OCI-LY7 (cell line): ENCODE results near the gene CARD18. TPM values are rescaled to one million over a fixed set of nuclear protein-coding genes. Genes with fewer than 3 reads are reported as not detected.

Source experiments
- BruUV-seq: library from RNA; stranded (reverse); fragments of 400-500 nt; replicated peaks from 2 replicates; lab custom pipeline; 2021; lab: Mats Ljungman, UMichigan
- CTCF ChIA-PET: fragments of 300-600 bp; sonication (Branson Sonifier 250); formaldehyde crosslinking; loops from one replicate; lab custom pipeline; 2022; ENCODE audit warnings: antibody characterized with exemption; ENCODE audit not compliant: unreplicated experiment; lab: Charles Lee
- POLR2A ChIA-PET: fragments of 300-600 bp; sonication (Branson Sonifier 250); formaldehyde crosslinking; loops from one replicate; lab custom pipeline; 2022; ENCODE audit warnings: antibody characterized with exemption; lab: Charles Lee
- DNase-seq: peaks from one replicate; pipeline ENCODE4 v3.0.0-alpha.2; 2015; ENCODE audit warnings: low spot score
- H2AFZ ChIP-seq: fragments of 200-600 bp; sonication (generic), shearing (Covaris generic); 2 replicates; pipeline ENCODE4 v1.6.1; 2014; ENCODE audit warnings: mild to moderate bottlenecking, antibody characterized with exemption, low read length, moderate library complexity
- H3K27ac ChIP-seq: fragments of 200-600 bp; sonication (generic); 2 replicates; pipeline ENCODE4 v1.5.1; 2014; ENCODE audit warnings: mixed run types, low read depth, mild to moderate bottlenecking, moderate library complexity, low read length, inconsistent platforms; ENCODE audit not compliant: poor library complexity, severe bottlenecking
- H3K36me3 ChIP-seq: fragments of 200-600 bp; sonication (generic); 2 replicates; pipeline ENCODE4 v1.6.1; 2014; ENCODE audit warnings: mild to moderate bottlenecking, antibody characterized with exemption, low read length, moderate library complexity, mixed read lengths; ENCODE audit not compliant: insufficient read depth
- H3K4me1 ChIP-seq: fragments of 200-600 bp; sonication (generic); 2 replicates; pipeline ENCODE4 v1.5.1; 2014; ENCODE audit warnings: mild to moderate bottlenecking, low read length; ENCODE audit not compliant: insufficient read depth, poor library complexity, severe bottlenecking
- H3K4me2 ChIP-seq: fragments of 200-600 bp; sonication (generic); 2 replicates; pipeline ENCODE4 v1.6.1; 2014; ENCODE audit warnings: mild to moderate bottlenecking, low read length
- H3K4me3 ChIP-seq: fragments of 200-600 bp; sonication (generic); 2 replicates; pipeline ENCODE4 v1.5.1; 2014; ENCODE audit warnings: mild to moderate bottlenecking, low read depth, low read length; ENCODE audit not compliant: poor library complexity, severe bottlenecking
- H3K79me2 ChIP-seq: fragments of 200-600 bp; sonication (generic); 2 replicates; pipeline ENCODE4 v1.6.1; 2016; ENCODE audit warnings: low read depth, mild to moderate bottlenecking, low read length, moderate library complexity, mixed read lengths; ENCODE audit not compliant: insufficient read depth
- H3K9me2 ChIP-seq: fragments of 200-600 bp; sonication (generic); 2 replicates; pipeline ENCODE4 v1.6.1; 2016; ENCODE audit warnings: mild to moderate bottlenecking, low read length, mixed read lengths; ENCODE audit not compliant: insufficient read depth
- H3K9me3 ChIP-seq: fragments of 200-600 bp; sonication (generic); 2 replicates; pipeline ENCODE4 v1.6.1; 2014; ENCODE audit warnings: mild to moderate bottlenecking, mixed run types, low read length, mixed read lengths
- H4K20me1 ChIP-seq: fragments of 200-600 bp; sonication (generic); 2 replicates; pipeline ENCODE4 v1.6.1; 2014; ENCODE audit warnings: mild to moderate bottlenecking, antibody characterized with exemption, low read length, moderate library complexity, mixed read lengths; ENCODE audit not compliant: insufficient read depth
- EZH2phosphoT487 ChIP-seq: fragments of 200-600 bp; sonication (generic); IDR thresholded peaks from 2 replicates; pipeline ENCODE4 v1.6.1; 2018; ENCODE audit warnings: low read depth, borderline replicate concordance, mild to moderate bottlenecking, mixed run types, antibody characterized with exemption, low read length, moderate library complexity, mixed read lengths
- intact Hi-C: fragments of 100-400 bp; cut with micrococcal nuclease; formaldehyde crosslinking; loops from one replicate; pipeline ENCODE4 v1.10.0; 2022; ENCODE audit not compliant: unreplicated experiment
- total RNA-seq, 2 experiments: library from RNA; depleted of rRNA in 1 of 2; stranded (reverse); fragments of >200 nt in 1 of 2; shearing (Covaris generic) in 1 of 2; gene quantifications; 2 replicates each; pipeline ENCODE4 v1.2.3, GENCODE V29; 2014 to 2022
- TF ChIP-seq, protein P1 (sequence below): fragments of 200-600 bp; sonication (generic); conservative IDR thresholded peaks from 2 replicates; pipeline ENCODE4 v1.5.1; 2014; ENCODE audit warnings: mild to moderate bottlenecking, antibody characterized with exemption, low read length, moderate library complexity, mixed read lengths

CARD18 gene
- total RNA-seq, 2 experiments from 2014 or later: not detected

DNA sequence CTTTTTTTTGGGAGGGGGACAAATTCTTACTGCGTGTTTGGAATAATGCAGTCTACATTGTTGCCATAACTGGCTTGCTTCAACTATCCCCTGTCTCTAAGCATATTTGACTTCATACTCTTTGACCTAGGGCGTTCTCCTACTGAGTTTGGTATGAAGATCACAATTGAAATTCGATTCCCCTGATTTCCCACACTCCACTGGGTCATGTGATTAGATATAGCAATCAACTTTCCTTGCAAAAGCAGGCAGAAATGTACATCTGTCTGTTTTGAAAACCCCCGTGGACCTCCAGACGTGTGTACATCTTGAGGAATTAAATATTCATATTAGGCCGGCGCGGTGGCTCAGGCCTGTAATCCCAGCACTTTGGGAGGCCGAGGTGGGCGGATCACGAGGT lies 13.8 kb upstream of the CARD18 start:
- H3K4me2 ChIP-seq: no peak overlapping the region
- intact Hi-C loops: no loop called here
- no peaks in the 10 kb centered on the region for H3K9me2 ChIP-seq
- DNase-seq: no peak
- H2AFZ ChIP-seq: no peak overlapping the region
- ChIA-PET POLR2A (interaction anchor here (0.6 kb wide), 2 partner anchors 61 to 799 kb away, joined by 3 read pairs; no protein-coding TSS in a partner anchor), CTCF (no interaction called here)
- H4K20me1 ChIP-seq: no peaks in the 10 kb centered on the region
- H3K36me3 ChIP-seq: no peaks in the 10 kb centered on the region
- BruUV-seq: no TSS peak
- H3K4me3 ChIP-seq: no peak overlapping the region
- no peak overlapping the region for H3K27ac ChIP-seq
- no peaks in the 10 kb centered on the region for H3K79me2 ChIP-seq
- no peaks in the 10 kb centered on the region for H3K4me1 ChIP-seq
- TF ChIP-seq, protein P1, sequence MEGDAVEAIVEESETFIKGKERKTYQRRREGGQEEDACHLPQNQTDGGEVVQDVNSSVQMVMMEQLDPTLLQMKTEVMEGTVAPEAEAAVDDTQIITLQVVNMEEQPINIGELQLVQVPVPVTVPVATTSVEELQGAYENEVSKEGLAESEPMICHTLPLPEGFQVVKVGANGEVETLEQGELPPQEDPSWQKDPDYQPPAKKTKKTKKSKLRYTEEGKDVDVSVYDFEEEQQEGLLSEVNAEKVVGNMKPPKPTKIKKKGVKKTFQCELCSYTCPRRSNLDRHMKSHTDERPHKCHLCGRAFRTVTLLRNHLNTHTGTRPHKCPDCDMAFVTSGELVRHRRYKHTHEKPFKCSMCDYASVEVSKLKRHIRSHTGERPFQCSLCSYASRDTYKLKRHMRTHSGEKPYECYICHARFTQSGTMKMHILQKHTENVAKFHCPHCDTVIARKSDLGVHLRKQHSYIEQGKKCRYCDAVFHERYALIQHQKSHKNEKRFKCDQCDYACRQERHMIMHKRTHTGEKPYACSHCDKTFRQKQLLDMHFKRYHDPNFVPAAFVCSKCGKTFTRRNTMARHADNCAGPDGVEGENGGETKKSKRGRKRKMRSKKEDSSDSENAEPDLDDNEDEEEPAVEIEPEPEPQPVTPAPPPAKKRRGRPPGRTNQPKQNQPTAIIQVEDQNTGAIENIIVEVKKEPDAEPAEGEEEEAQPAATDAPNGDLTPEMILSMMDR: no peak
- TF ChIP-seq EZH2phosphoT487: no peak
- H3K9me3 ChIP-seq: no peaks in the 10 kb centered on the region

DNA sequence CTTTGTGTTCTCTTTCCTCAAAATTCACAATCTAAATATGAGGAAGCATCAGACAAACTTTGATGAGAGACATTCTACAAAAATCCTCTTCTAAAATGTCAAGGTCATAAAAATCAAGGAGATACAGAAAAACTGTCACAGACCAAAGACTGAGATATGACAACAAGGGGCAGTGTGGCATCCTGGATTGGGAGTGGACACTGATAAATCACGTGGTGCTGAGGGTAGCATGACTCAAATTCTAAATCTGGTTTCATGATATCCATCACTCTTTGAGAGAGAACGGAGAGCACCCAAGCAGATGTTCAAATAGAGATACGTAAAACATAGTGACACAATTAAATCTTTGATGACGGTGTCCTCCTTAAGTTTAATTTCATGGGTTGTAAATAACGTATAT lies 13.0 kb upstream of the CARD18 start:
- Histone ChIP-seq H3K27ac (no peak overlapping the region), H3K79me2 (no peaks in the 10 kb centered on the region), H3K4me1 (no peaks in the 10 kb centered on the region), H4K20me1 (no peaks in the 10 kb centered on the region), H3K36me3 (no peaks in the 10 kb centered on the region), H2AFZ (no peak overlapping the region), H3K9me2 (no peaks in the 10 kb centered on the region), H3K9me3 (no peaks in the 10 kb centered on the region), H3K4me2 (no peak overlapping the region), H3K4me3 (no peak overlapping the region)
- intact Hi-C loops: no loop called here
- POLR2A ChIA-PET: no interaction called here
- no TSS peak for BruUV-seq
- CTCF ChIA-PET: no interaction called here
- DNase-seq: no peak
- TF ChIP-seq, protein P1: no peak
- no peak for TF ChIP-seq EZH2phosphoT487

DNA sequence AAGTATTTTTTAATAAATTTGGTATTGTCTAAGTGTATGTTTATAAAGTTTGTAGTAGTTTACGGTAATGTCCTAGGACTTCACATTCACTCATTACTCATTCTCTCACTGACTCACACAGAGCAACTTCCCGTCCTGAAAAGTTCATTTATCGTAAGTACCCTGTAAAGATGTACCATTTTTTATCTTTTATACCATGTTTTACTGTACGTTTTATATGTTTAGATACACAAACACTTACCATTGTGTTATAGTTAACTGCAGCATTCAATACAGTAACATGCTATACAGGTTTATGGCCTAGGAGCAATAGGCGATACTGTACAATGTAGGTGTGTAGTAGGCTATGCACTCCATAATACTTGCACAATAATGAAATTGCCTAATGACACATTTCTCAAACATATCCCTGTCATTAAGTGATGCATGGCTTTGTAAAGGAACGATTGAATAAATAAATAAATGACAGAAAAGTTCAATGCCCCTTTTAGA lies 12.5 kb upstream of the CARD18 start:
- DNase-seq: no peak
- Histone ChIP-seq H3K9me2 (no peaks in the 10 kb centered on the region), H3K27ac (no peak overlapping the region), H3K9me3 (no peaks in the 10 kb centered on the region), H3K79me2 (no peaks in the 10 kb centered on the region), H2AFZ (no peak overlapping the region), H4K20me1 (no peaks in the 10 kb centered on the region), H3K4me3 (no peak overlapping the region), H3K36me3 (no peaks in the 10 kb centered on the region), H3K4me2 (no peak overlapping the region), H3K4me1 (no peaks in the 10 kb centered on the region)
- intact Hi-C loops: no loop called here
- ChIA-PET CTCF (no interaction called here), POLR2A (no interaction called here)
- no TSS peak for BruUV-seq
- TF ChIP-seq, protein P1: no peak
- TF ChIP-seq EZH2phosphoT487: no peak
